K562 (cell line): Measurements from ENCODE around the gene HPS1. TPM values are rescaled to one million over a fixed set of nuclear protein-coding genes. Genes with fewer than 3 reads are reported as not detected.
A peak's percentile ranks its signal among the peaks of the same experiment; 100 is the strongest.

ENCODE experiments used
- BHLHE40 ChIP-seq: IDR thresholded peaks from 2 replicates; pipeline ENCODE4 v1.6.1; 2011; ENCODE audit warnings: low read length, improper control_type of control experiment
- CHD4 ChIP-seq: fragments of 200-600 bp; sonication (generic); IDR thresholded peaks from 3 replicates; pipeline ENCODE4 v1.6.1; 2012; ENCODE audit warnings: low read depth, mild to moderate bottlenecking, mixed read lengths, low read length, inconsistent platforms; ENCODE audit not compliant: insufficient read depth, insufficient replicate concordance, poor library complexity, severe bottlenecking
- GABPA ChIP-seq: fragments of 200-800 bp; sonication (Bioruptor generic); conservative IDR thresholded peaks from 2 replicates; pipeline ENCODE4 v1.6.1; 2016; ENCODE audit warnings: low read depth, missing genetic modification characterization, missing compliant biosample characterization
- HCFC1 ChIP-seq: IDR thresholded peaks from 2 replicates; pipeline ENCODE4 v1.6.1; 2012; ENCODE audit warnings: low read depth, low read length, improper control_type of control experiment
- LEF1 ChIP-seq: fragments of 450-650 bp; IDR thresholded peaks from 2 replicates; pipeline ENCODE4 v1.6.1; 2016; ENCODE audit warnings: mild to moderate bottlenecking
- MAZ ChIP-seq, 2 experiments: fragments of 450-650 bp in 1 of 2; sonication (generic) in 1 of 2; formaldehyde crosslinking; IDR thresholded peaks in 1 of 2; conservative IDR thresholded peaks in 1 of 2; 2 replicates each; pipeline versions ENCODE4 v1.4.0 to v1.5.0; 2020; ENCODE audit warnings: mild to moderate bottlenecking in 1 of 2, missing genetic modification reagents in 1 of 2
- TSHZ1 ChIP-seq: fragments of 250-450 bp; sonication (Bioruptor Pico); IDR thresholded peaks from 2 replicates; pipeline ENCODE4 v1.4.0; 2020; ENCODE audit warnings: mild to moderate bottlenecking, moderate library complexity
- USF2 ChIP-seq: sonication (generic); formaldehyde crosslinking; IDR thresholded peaks from 2 replicates; pipeline ENCODE4 v1.5.0; 2020; ENCODE audit warnings: missing genetic modification reagents
- ZNF232 ChIP-seq: sonication (generic); formaldehyde crosslinking; IDR thresholded peaks from 2 replicates; pipeline ENCODE4 v1.8.0; 2022; ENCODE audit warnings: mild to moderate bottlenecking, missing genetic modification reagents
- ZNF282 ChIP-seq: sonication (generic); formaldehyde crosslinking; IDR thresholded peaks from 2 replicates; pipeline ENCODE4 v1.8.1; 2023; ENCODE audit warnings: missing genetic modification reagents
- polyA plus RNA-seq, 8 experiments: library from polyadenylated mRNA; depleted of rRNA in 4 of 8; stranded (reverse) in 5 of 8; unstranded in 3 of 8; fragments of >200 nt; fragmentation: Nextera tagmentation in 2 of 8; fragmentation: Illumina TruSeq in 1 of 8; extraction: Ambion mirVana in 2 of 8; extraction: Trizol in 1 of 8; gene quantifications; 2 replicates each; pipeline versions ENCODE4 v1.2.1 to v1.2.3, GENCODE V29; 2011 to 2014; ENCODE audit warnings: inconsistent platforms in 1 of 8, missing spikeins in 1 of 8
- total RNA-seq, 7 experiments: library from RNA; depleted of rRNA in 6 of 7; stranded (reverse); fragments of >200 nt in 6 of 7; fragmentation: Illumina TruSeq in 2 of 7; extraction: Trizol in 2 of 7; gene quantifications; 2 replicates each; pipeline versions ENCODE4 v1.2.1 to v1.2.3, GENCODE V29; 2011 to 2021; ENCODE audit warnings: low replicate concordance in 1 of 7
- TF ChIP-seq, protein P1 (sequence below), 2 experiments: IDR thresholded peaks; 2 replicates each; pipeline ENCODE4 v1.6.1; 2011; ENCODE audit warnings: borderline replicate concordance in 1 of 2, control low read depth in 1 of 2, low read depth in 1 of 2, low read length in 1 of 2, mild to moderate bottlenecking in 1 of 2, mixed read lengths in 1 of 2, moderate library complexity in 1 of 2; ENCODE audit not compliant: insufficient read depth in 1 of 2, insufficient read length in 1 of 2, poor library complexity in 1 of 2, severe bottlenecking in 1 of 2; ENCODE audit errors: extremely low read depth in 1 of 2

HPS1 gene
- total and polyA plus RNA-seq, 9 of the 15 experiments (the other 6 are each of a cell fraction or from before 2014, with no cell fraction given): 18.1 to 43.6 (median 26.3) TPM

DNA sequence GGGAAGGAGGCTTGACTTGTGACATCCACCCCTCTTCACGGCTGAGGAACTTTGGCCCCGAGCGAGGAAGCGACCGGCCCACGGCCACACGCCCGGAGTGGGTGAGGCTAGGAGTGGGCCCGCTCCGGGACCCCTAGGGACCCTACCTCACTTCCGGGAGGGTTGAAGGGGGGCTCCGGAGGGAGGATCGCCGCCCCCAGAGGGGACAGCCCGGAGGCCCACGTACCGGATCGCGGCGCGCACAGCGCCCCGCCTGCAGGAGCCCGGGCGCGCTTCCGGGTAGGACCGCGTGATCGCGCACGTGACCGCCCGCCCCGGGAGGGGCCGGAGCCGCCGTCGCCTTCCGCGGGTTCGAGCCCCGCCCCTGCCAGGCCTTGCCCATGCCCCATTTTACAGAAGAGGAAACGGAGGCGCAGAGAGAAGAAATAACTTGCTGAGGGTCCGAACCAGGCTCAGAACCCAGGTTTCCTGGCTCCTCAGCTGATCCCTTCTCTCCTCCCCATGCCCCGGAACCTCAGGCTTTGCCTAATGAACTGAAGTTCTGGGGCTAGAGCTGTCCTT lies at the start of gene HPS1 (continued):
- TF ChIP-seq CHD4 (peak; percentile 35), LEF1 (0 out of 2 replicates have a peak, but pooled peaks have one; percentile 29), TSHZ1 (CRISPR knock-in tag) (no peak), HCFC1 (peak; percentile 46), ZNF232 (CRISPR knock-in tag) (no peak), GABPA (peak; percentile 72), BHLHE40 (peak; percentile 96), MAZ (CRISPR knock-in tag; conservative IDR thresholded peaks at IDR 0.05 in 1 of 2, IDR thresholded peaks at IDR 0.05 in 1 of 2) (peak; percentile 90 to 97), ZNF282 (CRISPR knock-in tag) (no peak), USF2 (CRISPR knock-in tag) (peak; percentile 96)
- TF ChIP-seq, protein P1, sequence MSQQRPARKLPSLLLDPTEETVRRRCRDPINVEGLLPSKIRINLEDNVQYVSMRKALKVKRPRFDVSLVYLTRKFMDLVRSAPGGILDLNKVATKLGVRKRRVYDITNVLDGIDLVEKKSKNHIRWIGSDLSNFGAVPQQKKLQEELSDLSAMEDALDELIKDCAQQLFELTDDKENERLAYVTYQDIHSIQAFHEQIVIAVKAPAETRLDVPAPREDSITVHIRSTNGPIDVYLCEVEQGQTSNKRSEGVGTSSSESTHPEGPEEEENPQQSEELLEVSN (IDR thresholded peaks at IDR 0.05; ENCODE audit: borderline replicate concordance in 1 of 2, extremely low read depth in 1 of 2, insufficient read depth in 1 of 2, insufficient read length in 1 of 2, low read depth in 1 of 2, low read length in 1 of 2, poor library complexity in 1 of 2, severe bottlenecking in 1 of 2): peak; percentile 35 to 72
